Uterus (tissue), 4 donors: ENCODE measurements around the gene ACTA2. TPM values are rescaled to one million over a fixed set of nuclear protein-coding genes. Genes with fewer than 3 reads are reported as not detected.

ENCODE experiments used
- DNase-seq, 2 donors: peaks; one replicate each; pipeline ENCODE4 v3.0.0-alpha.2; 2019 to 2020
- H3K27ac ChIP-seq, 2 donors: fragments of 200-600 bp; sonication (generic); 1 replicate in 1 of 2; 2 replicates in 1 of 2; pipeline ENCODE4 v1.5.1; 2016 to 2018
- H3K27me3 ChIP-seq, 2 donors: fragments of 200-600 bp; sonication (generic); one replicate each; pipeline ENCODE4 v1.5.1; 2018 to 2019; ENCODE audit warnings: control low read depth in 1 of 2
- H3K36me3 ChIP-seq, 2 donors: fragments of 200-600 bp; sonication (generic); one replicate each; pipeline ENCODE4 v1.5.1; 2019; ENCODE audit warnings: control low read depth in 1 of 2
- H3K4me1 ChIP-seq, 2 donors: fragments of 200-600 bp; sonication (generic); one replicate each; pipeline ENCODE4 v1.5.1; 2018 to 2019; ENCODE audit warnings: control low read depth in 1 of 2
- H3K4me3 ChIP-seq, 2 donors: fragments of 200-600 bp; sonication (generic); 1 replicate in 1 of 2; 2 replicates in 1 of 2; pipeline ENCODE4 v1.5.1; 2018 to 2019; ENCODE audit warnings: mild to moderate bottlenecking in 1 of 2
- H3K9me3 ChIP-seq, 2 donors: fragments of 200-600 bp; sonication (generic); one replicate each; pipeline ENCODE4 v1.5.1; 2019; ENCODE audit warnings: control low read depth in 1 of 2
- POLR2A ChIP-seq, 2 donors: fragments of 450-650 bp; IDR thresholded peaks; one replicate each; pipeline ENCODE4 v1.6.1; 2016; ENCODE audit warnings: antibody characterized with exemption in 2 of 2, mild to moderate bottlenecking in 1 of 2, moderate library complexity in 1 of 2
- intact Hi-C: fragments of 100-400 bp; cut with DNase I; formaldehyde crosslinking; loops from one replicate; pipeline ENCODE4 v1.15.1; 2023; ENCODE audit warnings: low total_unique reads
- total RNA-seq, 4 donors: library from RNA; depleted of rRNA in 3 of 4; stranded (reverse); fragments of >200 nt in 3 of 4; gene quantifications; one replicate each; pipeline versions ENCODE4 v1.1.0 to v1.2.4, GENCODE V29; 2014 to 2023
- TF ChIP-seq, protein P1 (sequence below), 4 experiments: fragments of 200-600 bp in 2 of 4; fragments of 450-650 bp in 2 of 4; sonication (generic) in 2 of 4; IDR thresholded peaks; one replicate each; pipeline ENCODE4 v1.5.1; 2016 to 2019; ENCODE audit warnings: antibody characterized with exemption in 4 of 4, mild to moderate bottlenecking in 2 of 4, moderate library complexity in 1 of 4
- donor health status: DM: yes; HTN: yes; CAD: no.

The ACTA2 gene
- total RNA-seq, 4 donors from 2014 or later = 2,685 to 5,347 (median 3,837) TPM

DNA sequence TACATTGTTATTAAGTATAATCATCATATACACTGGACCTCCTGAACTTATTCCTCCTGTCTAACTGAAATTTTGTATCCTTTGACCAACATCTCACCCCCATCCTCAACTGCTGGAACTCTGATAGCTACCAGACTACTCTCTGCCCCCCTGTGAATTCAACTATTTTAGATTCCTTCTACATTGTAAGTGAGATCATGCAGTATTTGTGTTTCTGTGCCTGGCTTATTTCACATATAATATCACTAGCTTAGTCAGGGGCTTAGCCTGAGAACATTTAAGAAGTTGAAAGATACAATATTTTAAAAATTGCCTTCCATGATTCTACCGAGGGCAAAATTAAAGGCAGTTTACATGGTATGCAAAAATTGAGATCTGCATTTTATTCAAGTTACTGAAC, 45.7 kb downstream of the ACTA2 start:
- H3K27ac ChIP-seq = no peak overlapping the region
- H3K9me3 ChIP-seq = no peaks in the 10 kb centered on the region
- no peak for DNase-seq
- H3K36me3 ChIP-seq = no peaks in the 10 kb centered on the region
- TF ChIP-seq, protein P1, sequence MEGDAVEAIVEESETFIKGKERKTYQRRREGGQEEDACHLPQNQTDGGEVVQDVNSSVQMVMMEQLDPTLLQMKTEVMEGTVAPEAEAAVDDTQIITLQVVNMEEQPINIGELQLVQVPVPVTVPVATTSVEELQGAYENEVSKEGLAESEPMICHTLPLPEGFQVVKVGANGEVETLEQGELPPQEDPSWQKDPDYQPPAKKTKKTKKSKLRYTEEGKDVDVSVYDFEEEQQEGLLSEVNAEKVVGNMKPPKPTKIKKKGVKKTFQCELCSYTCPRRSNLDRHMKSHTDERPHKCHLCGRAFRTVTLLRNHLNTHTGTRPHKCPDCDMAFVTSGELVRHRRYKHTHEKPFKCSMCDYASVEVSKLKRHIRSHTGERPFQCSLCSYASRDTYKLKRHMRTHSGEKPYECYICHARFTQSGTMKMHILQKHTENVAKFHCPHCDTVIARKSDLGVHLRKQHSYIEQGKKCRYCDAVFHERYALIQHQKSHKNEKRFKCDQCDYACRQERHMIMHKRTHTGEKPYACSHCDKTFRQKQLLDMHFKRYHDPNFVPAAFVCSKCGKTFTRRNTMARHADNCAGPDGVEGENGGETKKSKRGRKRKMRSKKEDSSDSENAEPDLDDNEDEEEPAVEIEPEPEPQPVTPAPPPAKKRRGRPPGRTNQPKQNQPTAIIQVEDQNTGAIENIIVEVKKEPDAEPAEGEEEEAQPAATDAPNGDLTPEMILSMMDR (IDR thresholded peaks at IDR 0.05) = no peak
- no peak for TF ChIP-seq POLR2A (IDR thresholded peaks at IDR 0.05)
- H3K4me3 ChIP-seq = no peak overlapping the region
- no peaks in the 10 kb centered on the region for H3K4me1 ChIP-seq
- H3K27me3 ChIP-seq = no peaks in the 10 kb centered on the region
- intact Hi-C loops = no loop called here

DNA sequence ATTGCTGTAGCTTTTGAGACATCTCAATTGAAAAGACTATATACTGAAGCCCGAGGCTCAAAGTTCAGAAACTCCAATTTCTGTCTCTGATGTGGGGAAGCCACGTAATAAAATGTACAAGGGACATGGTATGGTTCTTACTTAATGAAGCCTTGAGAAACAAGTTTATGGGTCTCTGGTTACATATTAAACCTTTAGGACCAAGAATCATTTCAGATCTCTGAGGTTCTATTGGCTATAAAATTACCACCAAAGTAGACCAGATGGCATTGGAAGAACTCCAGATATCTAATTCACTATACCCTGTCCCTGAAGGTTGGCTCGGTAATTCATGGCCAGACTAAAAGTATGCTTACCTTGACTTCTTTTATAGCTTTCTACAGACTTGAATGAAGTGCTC, 48.9 kb downstream of the ACTA2 start:
- Histone ChIP-seq H3K27me3 (no peaks in the 10 kb centered on the region), H3K27ac (no peak overlapping the region), H3K4me1 (no peaks in the 10 kb centered on the region), H3K36me3 (no peaks in the 10 kb centered on the region), H3K4me3 (no peak overlapping the region), H3K9me3 (no peaks in the 10 kb centered on the region)
- intact Hi-C loops = no loop called here
- no peak for DNase-seq
- TF ChIP-seq POLR2A (IDR thresholded peaks at IDR 0.05) = no peak
- TF ChIP-seq, protein P1 (IDR thresholded peaks at IDR 0.05) = no peak

DNA sequence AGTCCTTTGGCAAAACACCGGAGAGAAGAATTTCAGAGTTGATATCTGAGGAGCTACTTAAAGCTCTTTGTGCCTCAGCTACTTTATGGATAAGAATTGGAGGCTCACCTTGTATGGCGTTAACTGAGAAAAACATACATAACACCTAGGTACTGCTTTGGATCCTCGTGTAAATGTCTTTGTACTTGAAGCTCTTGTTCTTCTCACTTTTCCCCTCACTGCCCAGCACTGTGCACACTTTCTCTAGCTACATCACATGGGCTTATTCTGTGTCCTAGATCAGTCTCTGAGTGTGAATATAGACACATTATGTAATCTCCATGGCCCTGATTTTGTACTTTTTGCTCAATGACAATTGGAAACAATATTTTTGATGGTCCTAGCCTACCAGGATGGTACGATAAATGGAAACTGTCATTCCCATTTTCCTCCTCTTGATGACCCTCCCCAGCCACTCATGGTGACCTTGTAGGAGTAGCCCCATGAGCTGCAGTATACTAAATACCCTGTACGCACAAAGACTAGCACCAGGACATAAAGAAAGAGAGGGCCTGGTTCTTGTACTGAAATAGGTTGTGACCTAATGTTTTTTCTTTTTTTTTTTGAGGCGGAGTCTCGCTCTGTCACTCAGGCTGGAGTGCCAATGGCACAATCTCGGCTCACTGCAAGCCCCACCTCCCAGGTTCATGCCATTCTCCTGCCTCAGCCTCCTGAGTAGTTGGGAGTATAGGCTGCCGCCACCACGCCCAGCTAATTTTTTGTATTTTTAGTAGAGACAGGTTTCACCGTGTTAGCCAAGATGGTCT, 50.4 kb downstream of the ACTA2 start:
- no peak for DNase-seq
- no peak overlapping the region for H3K27ac ChIP-seq
- TF ChIP-seq, protein P1 (IDR thresholded peaks at IDR 0.05) = no peak
- TF ChIP-seq POLR2A (IDR thresholded peaks at IDR 0.05) = no peak
- intact Hi-C loops = no loop called here
- H3K4me1 ChIP-seq = no peaks in the 10 kb centered on the region
- H3K36me3 ChIP-seq = no peaks in the 10 kb centered on the region
- H3K4me3 ChIP-seq = no peak overlapping the region
- no peaks in the 10 kb centered on the region for H3K9me3 ChIP-seq
- no peaks in the 10 kb centered on the region for H3K27me3 ChIP-seq

DNA sequence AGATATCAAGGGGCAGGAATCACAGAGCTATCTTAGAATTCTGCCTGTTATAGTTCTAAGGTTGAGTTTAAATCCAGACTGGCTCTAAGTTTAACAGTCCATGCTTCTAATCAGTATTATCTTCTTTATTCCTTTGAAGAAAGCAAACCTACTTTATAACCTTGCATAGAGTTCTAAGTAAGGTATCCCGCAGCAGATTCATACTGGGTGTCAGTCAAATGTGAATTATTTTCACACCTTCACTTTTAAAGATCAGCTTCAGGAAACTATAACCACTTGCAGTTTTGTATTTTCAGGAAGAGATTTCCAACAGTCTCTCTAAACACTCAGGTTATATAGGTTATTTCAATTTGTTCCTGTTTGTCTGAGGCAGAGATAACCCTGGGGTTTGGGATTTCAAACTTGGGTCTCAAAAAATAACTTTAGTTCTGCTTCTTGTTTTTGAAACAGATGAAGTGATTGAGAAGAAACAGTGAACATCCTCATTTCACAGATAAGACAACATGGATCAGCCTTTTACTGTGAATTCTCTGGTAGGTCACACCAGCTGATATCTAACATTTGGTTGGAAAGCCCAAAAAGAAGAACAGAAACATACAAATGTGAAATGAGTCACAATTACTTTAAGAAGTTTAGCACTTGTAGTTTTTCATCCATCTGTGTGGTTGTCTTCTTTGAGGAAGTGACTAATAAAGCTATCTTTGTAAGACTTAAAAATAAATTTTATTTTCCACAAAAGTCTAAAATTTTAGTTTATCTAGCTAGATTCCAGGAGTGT, 51.2 kb downstream of the ACTA2 start:
- Histone ChIP-seq H3K4me3 (no peak overlapping the region), H3K9me3 (no peaks in the 10 kb centered on the region), H3K27ac (no peak overlapping the region), H3K4me1 (no peaks in the 10 kb centered on the region), H3K27me3 (no peaks in the 10 kb centered on the region), H3K36me3 (no peaks in the 10 kb centered on the region)
- TF ChIP-seq, protein P1 (IDR thresholded peaks at IDR 0.05) = no peak
- TF ChIP-seq POLR2A (IDR thresholded peaks at IDR 0.05) = no peak
- no peak for DNase-seq
- intact Hi-C loops = no loop called here

DNA sequence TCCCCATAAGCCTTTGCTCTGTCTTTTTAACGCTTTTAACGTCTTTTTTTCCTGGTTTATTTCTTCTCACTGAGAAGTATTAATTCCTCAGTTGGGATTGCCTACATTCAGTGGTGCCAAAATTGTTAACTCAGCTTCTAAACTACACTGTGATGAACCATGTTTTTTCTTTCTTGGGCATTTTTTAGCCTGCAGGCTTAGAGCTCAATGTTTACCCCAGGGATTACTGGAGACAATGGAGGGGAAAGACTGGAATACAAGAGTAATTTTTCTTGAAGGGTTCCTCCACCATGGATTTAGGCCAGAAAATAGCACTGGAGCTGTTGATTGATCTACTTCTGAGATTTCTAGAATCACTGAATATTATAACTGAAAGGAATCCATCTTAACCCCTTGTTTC, 52.7 kb downstream of the ACTA2 start:
- DNase-seq = no peak
- Histone ChIP-seq H3K9me3 (no peaks in the 10 kb centered on the region), H3K4me3 (no peak overlapping the region), H3K27ac (no peak overlapping the region), H3K36me3 (no peaks in the 10 kb centered on the region), H3K4me1 (no peaks in the 10 kb centered on the region), H3K27me3 (no peaks in the 10 kb centered on the region)
- no peak for TF ChIP-seq POLR2A (IDR thresholded peaks at IDR 0.05)
- TF ChIP-seq, protein P1 (IDR thresholded peaks at IDR 0.05) = no peak
- intact Hi-C loops = no loop called here
